ENCODE results near the gene CDON.
"Not testable (repeated sequence)": the region's sequence is repeated elsewhere in the genome, so short reads cannot be mapped to it uniquely, and the experiment has no call there.

The CDON gene

DNA sequence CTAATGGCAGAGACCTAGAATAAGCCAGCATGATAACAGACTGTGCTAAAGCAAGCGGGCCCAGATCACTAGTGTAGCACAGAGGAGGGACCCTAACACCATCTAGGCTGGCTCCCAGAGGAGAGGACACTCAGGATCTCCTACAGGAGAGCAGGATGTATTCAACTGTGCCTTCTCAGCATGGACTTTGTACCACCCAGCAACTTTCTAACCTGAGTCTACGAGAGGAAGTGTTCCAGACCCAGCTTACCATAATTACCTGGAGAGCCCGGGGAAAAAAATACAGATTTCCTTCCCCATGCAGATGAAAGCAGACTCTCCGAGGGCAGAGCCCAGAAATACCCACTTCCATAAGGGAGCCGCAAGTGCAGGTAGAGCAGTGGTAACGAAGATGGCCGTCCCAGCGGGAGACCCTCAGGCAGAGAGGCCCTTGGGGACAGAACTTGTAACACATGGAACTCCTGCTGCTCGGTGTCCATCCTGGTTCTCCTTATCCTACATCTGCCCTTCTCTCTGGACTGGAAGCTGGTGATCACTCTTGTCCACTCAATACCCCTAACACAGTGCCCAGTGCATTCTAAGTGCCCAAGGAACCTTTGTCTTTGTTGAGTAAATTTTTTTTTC is 138.2 kb downstream of the CDON start:
- DNase-seq (ENCODE audit: low spot score) = no peak

- DNase-seq (ENCODE audit: low spot score) = no peak
Observed at GRCh38 chr11:125923633-125924032, 139.0 kb downstream of the CDON start.

DNA sequence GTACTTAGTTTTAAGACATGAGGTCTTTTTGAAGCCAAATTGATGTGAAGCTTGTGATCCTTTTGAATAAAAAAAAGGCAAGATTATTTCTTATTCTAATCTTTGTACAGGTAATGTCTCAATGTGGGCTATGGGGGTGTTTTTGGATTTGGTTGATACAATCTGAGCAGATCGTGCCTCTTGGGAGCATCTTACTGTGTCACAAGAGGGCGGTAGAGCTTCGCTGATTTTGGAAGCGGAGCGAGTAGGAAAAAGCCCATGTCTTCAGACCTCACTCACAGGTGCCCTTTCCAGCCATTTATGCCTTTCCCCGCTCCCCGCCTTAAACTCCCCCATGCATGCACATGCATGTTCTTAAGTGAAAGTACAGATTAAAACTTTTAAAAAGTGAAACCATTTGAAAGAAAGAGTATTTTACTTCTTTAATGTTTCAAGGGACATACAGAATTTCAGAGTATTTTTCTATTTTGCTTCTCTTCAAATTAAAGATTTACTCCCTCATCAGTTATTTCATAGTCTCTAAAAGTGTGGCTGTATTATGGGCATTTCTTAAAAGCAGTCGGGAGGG is 139.6 kb downstream of the CDON start:
- peak; percentile 78 for DNase-seq (ENCODE audit: low spot score)

DNA sequence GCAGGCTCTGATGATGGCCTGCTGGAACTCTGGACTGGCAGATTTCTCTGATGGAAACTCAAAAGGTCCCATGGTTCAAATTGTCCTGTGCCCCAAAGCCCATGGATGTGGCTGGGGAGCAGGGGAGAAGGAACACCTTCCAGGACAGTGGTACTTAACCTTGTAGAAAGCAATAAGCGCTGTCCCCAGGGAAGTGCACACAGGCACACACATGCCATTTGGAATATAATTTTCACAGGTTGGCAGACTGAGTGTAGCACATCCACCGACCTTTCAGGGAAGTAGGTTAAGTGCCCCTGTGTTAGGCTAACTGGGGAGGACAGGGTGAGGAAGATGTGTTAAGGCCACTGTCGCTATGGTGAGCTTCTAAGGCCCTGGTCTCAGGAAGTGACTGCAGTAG is 140.5 kb downstream of the CDON start:
- no peak for DNase-seq (ENCODE audit: low spot score)

GRCh38 chr11:125921042-125921441 is 141.6 kb downstream of the CDON start:
- no peak for DNase-seq (ENCODE audit: low spot score)

GRCh38 chr11:125918140-125918840 is 144.4 kb downstream of the CDON start:
- DNase-seq (ENCODE audit: low spot score) = peak; percentile 17

GRCh38 chr11:125916683-125917347 is 145.9 kb downstream of the CDON start:
- DNase-seq (ENCODE audit: low spot score) = no peak

GRCh38 chr11:125914601-125915000 is 148.1 kb downstream of the CDON start:
- DNase-seq (ENCODE audit: low spot score) = not testable (repeated sequence)

- DNase-seq (ENCODE audit: low spot score) = no peak
Observed at GRCh38 chr11:125910226-125910849, 152.3 kb downstream of the CDON start.

Measured in AG08395 (cell line).